Measurements from ENCODE around the gene RHOU.
"Not testable (repeated sequence)": the region's sequence is repeated elsewhere in the genome, so short reads cannot be mapped to it uniquely, and the experiment has no call there.

The RHOU gene

DNA sequence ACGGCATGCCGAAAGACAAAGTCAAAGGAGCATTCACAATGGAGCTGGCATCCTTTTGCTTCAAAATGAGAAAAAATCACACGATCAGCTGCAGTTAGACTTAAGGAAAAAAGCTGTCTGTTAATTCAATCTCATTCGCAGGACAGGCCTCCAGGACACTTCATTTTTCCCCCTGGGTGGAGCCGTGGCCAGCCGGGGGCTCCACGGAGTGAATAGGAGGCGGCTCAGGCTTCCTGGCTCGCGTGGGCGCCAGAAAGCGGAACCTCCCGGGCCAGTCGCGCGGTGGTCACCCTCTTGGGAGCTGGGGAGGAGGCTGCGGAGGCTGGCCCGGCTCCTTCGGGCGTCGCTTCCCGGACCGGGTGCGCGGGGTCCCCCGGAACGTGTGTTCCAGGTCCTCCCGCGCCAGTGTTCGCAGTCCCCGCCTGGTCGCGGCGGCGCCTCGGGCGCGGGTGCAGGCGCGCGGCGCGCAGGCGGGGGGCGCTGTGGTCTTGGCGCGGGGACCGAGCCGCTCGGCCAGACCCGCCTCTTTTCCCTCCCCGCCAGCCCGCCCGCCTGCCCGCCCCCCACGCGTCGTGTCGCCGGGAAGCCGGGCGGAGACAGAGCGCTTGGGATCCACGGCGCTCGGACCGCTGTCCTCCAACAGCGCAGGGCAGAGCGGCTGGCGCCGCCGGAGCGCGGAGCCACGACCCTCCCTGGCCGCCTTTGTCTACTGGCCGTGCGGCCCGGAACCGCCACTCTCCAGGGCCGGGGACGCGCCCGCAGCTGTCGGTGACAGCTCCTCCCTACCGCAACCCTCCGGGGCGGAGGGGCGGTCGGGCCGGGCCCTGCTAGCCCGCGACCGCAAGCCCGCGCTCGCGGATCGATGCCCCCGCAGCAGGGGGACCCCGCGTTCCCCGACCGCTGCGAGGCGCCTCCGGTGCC is at the start of gene RHOU:
Gene RHOU, plus strand, starts transcription at position 599 of the 921 bp plus-strand sequence. Its CDS starts 264 bp downstream, at position 863.
- TF ChIP-seq, protein P1, sequence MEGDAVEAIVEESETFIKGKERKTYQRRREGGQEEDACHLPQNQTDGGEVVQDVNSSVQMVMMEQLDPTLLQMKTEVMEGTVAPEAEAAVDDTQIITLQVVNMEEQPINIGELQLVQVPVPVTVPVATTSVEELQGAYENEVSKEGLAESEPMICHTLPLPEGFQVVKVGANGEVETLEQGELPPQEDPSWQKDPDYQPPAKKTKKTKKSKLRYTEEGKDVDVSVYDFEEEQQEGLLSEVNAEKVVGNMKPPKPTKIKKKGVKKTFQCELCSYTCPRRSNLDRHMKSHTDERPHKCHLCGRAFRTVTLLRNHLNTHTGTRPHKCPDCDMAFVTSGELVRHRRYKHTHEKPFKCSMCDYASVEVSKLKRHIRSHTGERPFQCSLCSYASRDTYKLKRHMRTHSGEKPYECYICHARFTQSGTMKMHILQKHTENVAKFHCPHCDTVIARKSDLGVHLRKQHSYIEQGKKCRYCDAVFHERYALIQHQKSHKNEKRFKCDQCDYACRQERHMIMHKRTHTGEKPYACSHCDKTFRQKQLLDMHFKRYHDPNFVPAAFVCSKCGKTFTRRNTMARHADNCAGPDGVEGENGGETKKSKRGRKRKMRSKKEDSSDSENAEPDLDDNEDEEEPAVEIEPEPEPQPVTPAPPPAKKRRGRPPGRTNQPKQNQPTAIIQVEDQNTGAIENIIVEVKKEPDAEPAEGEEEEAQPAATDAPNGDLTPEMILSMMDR (IDR thresholded peaks at IDR 0.05; ENCODE audit: low read depth, low read length), result no peak; the same call in 1 of the 2 replicates
- no peak for DNase-seq (ENCODE audit: extremely low read depth, low read depth)

DNA sequence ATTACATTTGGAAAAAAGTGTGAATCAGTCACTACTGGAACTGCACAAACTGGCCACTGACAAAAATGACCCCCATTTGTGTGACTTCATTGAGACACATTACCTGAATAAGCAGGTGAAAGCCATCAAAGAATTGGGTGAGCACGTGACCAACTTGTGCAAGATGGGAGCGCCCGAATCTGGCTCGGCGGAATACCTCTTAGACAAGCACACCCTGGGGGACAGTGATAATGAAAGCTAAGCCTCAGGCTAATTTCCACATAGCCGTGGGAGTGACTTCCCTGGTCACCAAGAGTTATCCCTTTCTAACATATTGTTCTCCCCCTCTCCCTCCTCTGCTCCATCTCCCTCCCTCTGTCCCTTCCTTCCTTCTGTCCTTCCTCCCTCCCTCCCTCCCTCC is 47.7 kb upstream of the RHOU start:
- DNase-seq (ENCODE audit: extremely low read depth, low read depth), result no peak
- TF ChIP-seq, protein P1 (IDR thresholded peaks at IDR 0.05; ENCODE audit: low read depth, low read length), result no peak

DNA sequence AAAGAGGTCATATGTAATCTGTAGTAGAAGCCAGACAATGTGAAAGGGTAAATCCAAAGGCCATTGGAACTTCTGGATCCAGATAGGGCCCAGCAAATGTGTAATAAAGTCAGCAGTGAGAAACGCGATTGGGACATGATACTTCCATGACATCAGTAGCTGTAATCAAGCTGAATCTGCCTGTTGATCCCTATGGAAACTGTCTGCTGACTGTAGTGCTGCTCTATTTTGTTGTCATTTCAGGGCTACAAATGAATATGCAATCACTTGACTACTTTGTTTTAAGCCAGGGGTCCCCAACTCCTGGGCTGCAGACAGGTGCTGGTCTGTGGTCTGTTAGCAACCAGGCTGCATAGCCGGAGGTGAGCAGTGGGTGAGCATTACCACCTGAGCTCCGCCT is 46.0 kb upstream of the RHOU start:
- TF ChIP-seq, protein P1 (IDR thresholded peaks at IDR 0.05; ENCODE audit: low read depth, low read length), result no peak
- no peak for DNase-seq (ENCODE audit: extremely low read depth, low read depth)

DNA sequence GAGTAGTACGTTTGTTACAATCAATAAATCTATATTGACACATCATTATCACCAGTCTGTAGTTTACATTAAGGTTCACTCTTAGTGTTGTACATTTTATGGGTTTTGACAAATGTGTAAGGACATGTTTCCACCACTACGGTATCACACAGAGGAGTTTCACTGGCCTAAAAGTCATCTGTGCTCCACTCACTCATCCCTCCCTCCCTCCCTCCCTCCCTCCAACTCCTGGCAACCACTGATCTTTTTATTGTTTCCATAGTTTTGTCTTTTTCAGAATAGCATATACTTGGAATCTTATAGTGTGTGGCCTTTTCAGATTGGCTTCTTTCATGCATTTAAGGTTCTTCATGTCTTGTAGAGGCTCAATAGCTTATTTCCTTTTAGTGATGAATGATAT is 44.1 kb upstream of the RHOU start:
- TF ChIP-seq, protein P1 (IDR thresholded peaks at IDR 0.05; ENCODE audit: low read depth, low read length), result no peak
- no peak for DNase-seq (ENCODE audit: extremely low read depth, low read depth)

DNA sequence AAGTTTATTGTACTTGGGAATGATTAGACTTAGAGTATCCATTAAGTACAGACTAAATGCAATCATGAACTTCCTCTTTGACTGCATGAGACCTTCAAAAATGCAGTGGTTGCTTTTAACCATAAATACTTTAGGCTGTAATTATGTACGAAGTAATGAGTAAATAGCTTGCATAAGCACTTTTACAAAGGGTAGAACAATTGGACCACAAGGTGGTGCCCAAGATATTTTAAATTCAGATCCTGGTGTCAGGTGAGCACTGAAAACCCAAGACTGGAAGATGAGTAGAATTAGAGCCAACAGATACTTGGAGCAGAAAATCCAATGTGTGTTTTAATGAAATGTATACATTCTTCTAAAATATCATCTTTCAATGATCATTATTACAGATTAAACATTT is 43.4 kb upstream of the RHOU start:
- TF ChIP-seq, protein P1 (IDR thresholded peaks at IDR 0.05; ENCODE audit: low read depth, low read length), result peak; percentile 13

DNA sequence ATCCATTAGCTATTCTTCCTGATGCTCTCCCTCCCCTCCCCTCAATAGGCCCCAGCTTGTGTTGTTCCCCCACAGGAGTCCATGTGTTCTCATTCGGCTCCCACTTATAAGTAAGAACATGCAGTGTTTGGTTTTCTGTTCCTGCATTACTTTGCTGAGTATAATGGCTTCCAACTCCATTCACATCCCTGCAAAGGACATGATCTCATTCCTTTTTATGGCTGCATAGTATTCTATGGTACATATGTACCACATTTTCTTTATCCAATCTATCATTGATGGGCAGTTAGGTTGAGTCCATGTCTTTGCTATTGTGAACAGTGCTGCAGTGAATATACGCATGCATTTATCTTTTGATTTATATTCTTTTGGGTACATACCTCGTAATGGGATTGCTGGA is 40.8 kb upstream of the RHOU start:
- DNase-seq (ENCODE audit: extremely low read depth, low read depth), result not testable (repeated sequence)

More for the DNA sequence above, 43.4 kb upstream of the RHOU start:
- DNase-seq (ENCODE audit: extremely low read depth, low read depth), result no peak

DNA sequence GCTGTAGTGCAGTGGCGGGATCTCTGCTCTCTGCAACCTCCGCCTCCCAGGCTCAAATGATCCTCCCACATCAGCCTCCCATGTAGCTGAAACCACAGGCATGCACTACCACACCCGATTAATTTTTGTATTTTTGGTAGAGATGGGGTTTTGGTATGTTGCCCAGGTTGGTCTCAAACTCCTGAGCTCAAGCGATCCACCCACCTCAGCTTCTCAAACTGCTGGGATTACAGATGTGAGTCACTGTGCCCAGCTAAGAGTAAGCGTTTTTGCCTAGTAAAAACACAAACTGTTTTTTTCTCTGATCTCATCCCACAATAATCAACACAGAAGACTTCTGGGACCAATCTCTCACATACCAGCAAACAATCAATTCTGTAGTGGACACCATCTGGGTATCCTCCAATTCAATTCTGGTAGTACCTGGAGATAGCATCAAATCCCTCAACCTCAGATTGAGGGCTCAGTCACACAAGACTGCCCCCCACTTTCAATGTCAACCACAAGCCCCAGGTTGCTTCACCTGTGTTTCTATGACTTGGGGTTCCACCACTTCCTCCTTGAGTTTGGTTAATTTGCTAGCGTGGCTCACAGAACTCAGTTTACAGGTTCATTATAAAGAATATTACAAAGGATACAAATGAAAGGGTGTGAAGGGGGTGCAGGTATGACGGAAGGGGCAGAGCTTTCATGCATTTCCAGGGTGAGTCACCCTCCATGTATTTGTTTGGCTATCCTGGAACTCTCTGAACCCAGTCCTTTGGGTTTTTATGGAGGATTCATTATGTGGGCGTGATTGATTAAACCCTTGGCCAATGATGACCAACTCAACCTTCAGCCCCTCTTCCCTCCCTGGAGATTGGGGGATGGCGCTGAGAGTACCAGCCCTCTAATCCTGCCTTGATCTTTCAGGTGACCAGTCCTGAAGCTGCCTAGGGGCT is 40.0 kb upstream of the RHOU start:
- TF ChIP-seq, protein P1 (IDR thresholded peaks at IDR 0.05; ENCODE audit: low read depth, low read length), result no peak

More for the DNA sequence above, 40.0 kb upstream of the RHOU start:
- no peak for DNase-seq (ENCODE audit: extremely low read depth, low read depth)
